NCI-H82 treated with DMSO at 0.1 percent for 48 hours (cell line): ENCODE data around the gene ADAMTS17.
"Not testable (repeated sequence)": the region's sequence is repeated elsewhere in the genome, so short reads cannot be mapped to it uniquely, and the experiment has no call there.

ENCODE experiments used
- DNase-seq: peaks from one replicate; lab custom pipeline; 2025; ENCODE audit not compliant: unreplicated experiment; lab: John Stamatoyannopoulos, UW

The ADAMTS17 gene

GRCh38 chr15:99983886-99984286 is 357.9 kb downstream of the ADAMTS17 start:
- no peak for DNase-seq

- DNase-seq = no peak
Measured at GRCh38 chr15:99983171-99983885, 358.4 kb downstream of the ADAMTS17 start.

GRCh38 chr15:99982662-99983061 is 359.1 kb downstream of the ADAMTS17 start:
- no peak for DNase-seq

- DNase-seq = no peak
Measured at GRCh38 chr15:99981839-99982658, 359.7 kb downstream of the ADAMTS17 start.

GRCh38 chr15:99981191-99981647 is 360.6 kb downstream of the ADAMTS17 start:
- DNase-seq = no peak

- no peak for DNase-seq
Measured at GRCh38 chr15:99980752-99981151, 361.0 kb downstream of the ADAMTS17 start.

GRCh38 chr15:99979886-99980285 is 361.9 kb downstream of the ADAMTS17 start:
- DNase-seq = not testable (repeated sequence)

- DNase-seq = no peak
Measured at GRCh38 chr15:99979371-99979770, 362.4 kb downstream of the ADAMTS17 start.

- no peak for DNase-seq
Measured at GRCh38 chr15:99978426-99978825, 363.3 kb downstream of the ADAMTS17 start.

GRCh38 chr15:99977929-99978328 is 363.8 kb downstream of the ADAMTS17 start:
- DNase-seq = no peak

- no peak for DNase-seq
Measured at GRCh38 chr15:99976811-99977271, 364.9 kb downstream of the ADAMTS17 start.

GRCh38 chr15:99976000-99976399 is 365.8 kb downstream of the ADAMTS17 start:
- DNase-seq = no peak

- no peak for DNase-seq
Measured at GRCh38 chr15:99974246-99974645, 367.5 kb downstream of the ADAMTS17 start.

- no peak for DNase-seq
Measured at GRCh38 chr15:99973351-99973750, 368.4 kb downstream of the ADAMTS17 start.

GRCh38 chr15:99970891-99971430 is 370.8 kb downstream of the ADAMTS17 start:
- DNase-seq = no peak

- no peak for DNase-seq
Measured at GRCh38 chr15:99969261-99969920, 372.4 kb downstream of the ADAMTS17 start.

GRCh38 chr15:99967841-99968371 is 373.9 kb downstream of the ADAMTS17 start:
- no peak for DNase-seq

GRCh38 chr15:99966815-99967214 is 375.0 kb downstream of the ADAMTS17 start:
- DNase-seq = no peak

GRCh38 chr15:99965376-99965775 is 376.4 kb downstream of the ADAMTS17 start:
- DNase-seq = no peak

- DNase-seq = no peak
Measured at GRCh38 chr15:99963976-99964375, 377.8 kb downstream of the ADAMTS17 start.
